GM18505 (cell line): Measurements from ENCODE around the gene ANTXR1.

Experiments
- ATAC-seq: cut with Tn5 transposase; IDR thresholded peaks from one replicate; pipeline ENCODE4 v1.9.1; 2021; ENCODE audit not compliant: unreplicated experiment
- POLR2A ChIP-seq: IDR thresholded peaks from 4 replicates; pipeline ENCODE4 v1.6.1; 2011; ENCODE audit warnings: borderline replicate concordance; ENCODE audit not compliant: insufficient read depth, insufficient read length; ENCODE audit errors: extremely low read depth

ANTXR1 gene

DNA sequence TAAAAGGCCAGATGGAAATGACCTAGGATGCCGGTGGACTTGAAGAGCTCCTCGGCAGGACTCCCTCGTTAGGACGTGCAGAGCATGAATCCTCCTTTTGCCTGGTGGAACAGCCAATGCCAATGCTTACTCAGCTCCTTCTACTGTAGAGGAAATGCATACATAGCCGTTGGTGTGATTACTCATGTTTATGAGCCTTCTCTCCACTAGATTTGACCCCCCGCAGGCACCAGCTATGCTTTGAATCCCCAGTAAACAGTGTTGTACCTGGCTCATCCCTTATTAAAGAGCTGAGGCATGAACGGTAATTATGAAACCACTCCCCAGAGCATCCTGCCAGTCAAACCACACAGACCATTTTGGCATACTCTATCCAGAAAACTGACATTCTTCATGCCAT is 172.8 kb downstream of the ANTXR1 start:
- TF ChIP-seq POLR2A = no peak
- ATAC-seq = no peak

DNA sequence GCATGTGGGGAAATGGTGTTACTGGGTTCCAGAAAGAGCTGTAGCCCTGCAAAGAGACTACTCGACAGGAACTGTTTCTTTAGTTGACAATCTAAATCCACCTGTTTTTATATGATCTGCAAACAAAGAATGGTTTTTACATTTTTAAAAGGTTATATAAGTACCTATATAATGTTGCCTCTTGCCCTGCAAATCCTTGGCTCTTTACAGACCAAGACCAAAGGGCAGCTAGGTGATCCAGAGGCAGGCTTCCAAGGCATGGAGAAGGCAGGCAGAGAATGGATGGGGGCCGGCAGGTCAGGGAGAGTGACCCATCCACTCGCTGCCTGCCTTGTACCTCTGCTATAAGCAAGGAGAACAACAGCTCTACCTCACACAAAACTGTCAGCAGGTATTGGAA is 173.6 kb downstream of the ANTXR1 start:
- TF ChIP-seq POLR2A = no peak
- ATAC-seq = no peak

DNA sequence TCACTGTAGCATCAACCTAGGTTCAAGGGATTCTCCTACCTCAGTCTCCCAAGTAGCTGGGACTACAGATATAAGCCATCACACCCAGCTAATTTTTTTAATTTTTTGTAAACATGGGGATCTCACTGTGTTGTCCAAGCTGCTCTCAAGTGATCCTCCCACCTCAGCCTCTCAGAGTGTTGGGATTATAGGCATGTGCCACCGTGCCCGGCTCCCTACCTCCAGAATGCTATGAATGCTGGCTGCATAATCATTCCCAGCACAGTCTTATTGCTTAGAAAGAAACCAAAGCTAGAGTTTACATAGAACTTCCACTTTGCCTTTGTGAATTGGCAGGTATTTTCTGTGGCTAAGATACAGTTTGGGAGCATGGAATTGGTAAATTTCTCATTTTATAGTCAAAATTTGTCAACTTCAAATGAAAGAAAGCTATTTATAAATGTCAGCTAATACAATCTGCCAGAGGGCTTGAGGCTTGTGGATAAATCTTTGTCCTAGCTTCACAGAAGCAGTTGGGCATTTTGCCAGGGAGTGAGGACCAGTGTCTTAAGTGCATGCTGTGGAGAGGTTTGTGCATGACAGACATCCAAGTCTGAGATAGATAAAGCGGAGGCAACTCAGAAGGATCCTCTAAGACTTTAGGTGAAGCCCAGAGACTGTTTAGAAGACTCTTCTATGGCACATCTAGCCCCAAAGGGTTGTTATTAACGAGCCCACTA is 175.4 kb downstream of the ANTXR1 start:
- ATAC-seq = no peak
- TF ChIP-seq POLR2A = no peak

DNA sequence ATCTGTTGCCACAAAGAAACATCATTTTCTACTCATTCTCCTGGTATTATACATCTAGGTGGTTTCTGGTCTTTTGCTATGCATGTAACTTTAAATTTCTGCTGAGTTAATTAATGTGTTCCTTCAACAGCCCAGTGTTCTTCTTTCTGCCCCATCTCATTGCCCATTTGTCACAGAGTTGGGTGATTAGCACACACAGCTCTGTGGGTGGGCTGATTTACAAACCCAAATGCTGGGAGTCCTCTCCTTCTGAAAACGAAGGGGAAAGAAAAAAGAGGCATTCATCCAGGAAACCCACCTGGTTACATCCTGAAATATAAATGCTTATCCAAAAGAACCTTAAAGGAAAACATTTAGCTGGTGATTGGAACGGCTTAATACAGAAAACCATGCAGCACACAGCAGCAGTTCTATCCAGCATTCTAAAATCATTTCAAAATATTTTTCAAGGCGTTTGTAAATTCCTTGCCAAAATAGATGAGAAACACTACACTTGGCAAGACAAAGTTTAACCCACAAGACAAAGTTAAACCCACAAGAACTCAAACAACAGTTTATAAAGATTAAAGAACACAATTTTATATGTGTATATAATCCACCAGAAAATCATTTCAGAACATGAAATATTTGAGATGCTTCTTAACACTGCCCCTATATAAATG is 177.9 kb downstream of the ANTXR1 start:
- ATAC-seq = no peak
- TF ChIP-seq POLR2A = no peak

DNA sequence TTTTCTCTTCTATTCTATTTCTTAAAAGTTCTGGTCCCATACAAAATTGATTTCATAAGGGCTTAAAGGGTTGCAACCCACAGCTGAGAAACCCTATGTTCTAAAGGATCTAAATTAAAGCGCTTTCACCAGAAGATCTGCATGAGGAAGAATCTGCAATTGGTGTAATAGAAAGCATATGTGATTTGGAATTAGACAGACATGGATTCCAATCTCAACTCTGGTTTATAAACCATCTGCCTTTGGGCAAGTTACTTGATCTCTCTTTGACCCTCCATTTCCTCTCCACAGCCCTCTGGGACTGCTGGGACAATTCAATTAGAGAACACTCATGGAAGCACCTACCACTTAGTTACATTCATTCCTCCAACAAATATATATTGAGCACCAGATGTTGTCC is 178.7 kb downstream of the ANTXR1 start:
- no peak for ATAC-seq
- no peak for TF ChIP-seq POLR2A

DNA sequence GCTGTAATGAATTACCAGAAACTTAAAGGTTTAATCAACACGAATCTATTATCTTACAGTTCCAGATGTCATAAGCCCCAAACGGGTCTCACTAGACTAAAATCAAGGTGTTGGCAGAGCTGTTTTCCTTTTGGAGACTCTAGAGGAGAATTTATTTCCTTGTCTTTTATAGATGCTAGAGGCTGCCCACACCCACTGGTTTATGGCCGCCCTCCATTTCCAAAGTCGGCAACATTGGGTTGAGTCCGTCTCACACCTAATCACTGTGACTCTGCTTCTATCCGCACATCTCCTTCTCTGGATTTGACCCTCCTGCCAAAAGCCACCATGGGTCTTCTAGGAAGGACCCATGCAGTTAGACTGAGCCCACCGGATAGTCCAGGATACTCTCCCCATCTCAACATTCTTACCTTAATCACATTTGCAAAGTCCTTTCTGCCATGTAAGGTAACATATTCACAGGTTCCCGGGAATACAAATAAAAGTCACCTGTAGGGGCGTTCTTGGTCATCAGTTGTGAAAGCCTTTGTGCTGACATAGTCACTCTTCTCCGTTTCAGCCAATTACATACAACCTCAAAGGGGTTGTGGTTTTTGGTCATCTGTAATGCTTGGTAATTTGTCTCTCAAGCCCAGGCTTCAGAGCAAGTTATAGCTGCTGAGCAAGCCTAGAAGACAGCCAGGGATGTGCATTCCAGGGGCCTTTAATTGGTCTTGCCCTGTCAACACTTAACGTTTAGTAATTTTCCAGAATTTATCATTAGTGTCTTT is 179.4 kb downstream of the ANTXR1 start:
- TF ChIP-seq POLR2A = no peak
- no peak for ATAC-seq

DNA sequence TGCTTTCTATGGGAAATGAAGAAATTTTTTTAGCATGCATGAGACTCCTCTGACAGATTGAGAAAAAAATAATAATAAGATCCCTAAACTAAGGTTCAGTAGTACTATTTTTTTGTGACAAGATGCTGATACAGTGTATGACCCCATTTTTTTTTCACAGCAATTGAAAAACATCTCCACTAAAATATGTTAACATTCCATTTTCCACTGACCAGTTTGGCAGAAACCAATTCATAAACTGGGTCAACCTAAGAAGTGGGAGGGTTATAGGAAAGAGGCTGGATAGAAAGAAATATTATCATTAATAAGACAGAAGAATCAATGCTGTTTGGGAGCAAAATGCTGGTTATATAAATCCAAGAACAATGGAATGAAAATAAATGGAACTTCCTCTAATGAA is 182.7 kb downstream of the ANTXR1 start:
- TF ChIP-seq POLR2A = no peak
- ATAC-seq = no peak

DNA sequence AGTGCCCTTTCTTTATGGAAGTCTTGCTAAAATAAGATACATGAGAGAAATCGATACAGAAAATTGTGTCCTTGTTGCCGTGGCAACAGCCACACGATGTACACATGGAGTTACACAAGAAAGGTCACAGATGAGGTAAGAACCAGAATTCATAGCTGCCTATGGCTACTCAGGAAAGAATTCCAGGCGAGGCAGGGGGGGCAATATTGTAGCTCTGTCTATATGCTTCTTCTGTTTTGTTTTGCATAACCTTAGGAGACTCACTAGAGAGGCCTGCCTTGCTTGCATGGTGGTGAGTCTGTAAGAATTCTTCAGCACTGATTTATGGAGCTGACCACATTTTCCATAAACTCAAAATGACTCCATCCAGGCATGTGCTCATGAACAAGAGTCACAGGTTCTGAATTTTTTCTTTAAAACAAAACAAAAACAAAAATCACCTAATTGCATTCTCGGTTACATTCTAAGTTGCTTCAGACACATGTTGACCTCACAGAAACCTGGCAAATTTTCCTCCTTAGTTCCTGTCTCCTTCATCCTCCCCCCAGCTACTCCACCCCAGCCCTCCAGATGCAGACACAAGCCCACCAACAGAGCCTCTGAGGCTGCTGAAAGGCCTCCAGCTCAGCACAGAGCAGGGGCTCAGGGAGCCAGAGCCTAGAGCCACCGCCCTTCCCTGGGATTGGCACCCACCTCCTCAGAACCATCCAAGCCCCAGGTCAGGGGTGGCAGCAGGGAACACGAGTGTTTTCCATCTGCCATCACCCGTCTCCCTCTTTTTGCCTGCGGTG is 183.5 kb downstream of the ANTXR1 start:
- no peak for TF ChIP-seq POLR2A
- no peak for ATAC-seq

DNA sequence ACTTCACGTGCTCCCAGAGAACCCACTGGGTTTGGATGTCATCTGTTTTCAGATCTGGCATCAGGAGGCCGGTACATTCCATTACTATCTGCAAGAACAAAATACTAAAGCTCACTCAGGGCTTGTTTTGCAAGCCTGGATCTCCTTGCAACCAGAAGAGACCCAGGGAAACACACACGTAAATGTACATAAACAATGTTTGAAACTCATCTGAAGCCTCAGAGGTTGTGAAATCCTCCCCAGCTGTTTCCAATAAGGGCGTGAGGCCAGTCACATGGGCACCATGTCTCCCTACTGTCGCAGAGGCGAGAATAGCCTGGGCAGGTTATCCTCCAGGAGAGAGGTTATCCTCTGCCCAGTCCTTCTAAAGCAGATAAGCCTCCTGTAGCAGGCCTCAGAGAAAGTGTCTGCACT is 187.1 kb downstream of the ANTXR1 start:
- no peak for TF ChIP-seq POLR2A
- no peak for ATAC-seq

DNA sequence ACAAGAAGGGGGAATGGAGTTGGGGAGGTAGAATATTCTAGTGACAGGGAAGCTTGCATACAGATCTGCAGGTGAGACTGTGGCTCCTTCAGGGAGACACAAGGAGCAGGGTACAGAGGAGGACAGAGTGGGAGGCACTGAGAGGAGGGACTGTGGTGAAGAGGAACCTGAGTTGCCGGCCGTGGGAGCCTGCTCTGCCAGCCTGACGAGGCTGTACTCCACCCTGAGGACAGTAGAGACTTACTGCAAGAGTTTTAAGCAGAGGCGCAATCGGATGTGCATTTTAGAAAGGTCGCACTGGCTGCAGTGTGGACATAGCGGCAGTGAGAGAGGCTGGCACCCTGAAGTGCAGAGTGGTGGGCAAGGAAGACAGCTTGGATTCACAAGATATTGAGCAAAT is 188.3 kb downstream of the ANTXR1 start:
- no peak for TF ChIP-seq POLR2A
- ATAC-seq = no peak

DNA sequence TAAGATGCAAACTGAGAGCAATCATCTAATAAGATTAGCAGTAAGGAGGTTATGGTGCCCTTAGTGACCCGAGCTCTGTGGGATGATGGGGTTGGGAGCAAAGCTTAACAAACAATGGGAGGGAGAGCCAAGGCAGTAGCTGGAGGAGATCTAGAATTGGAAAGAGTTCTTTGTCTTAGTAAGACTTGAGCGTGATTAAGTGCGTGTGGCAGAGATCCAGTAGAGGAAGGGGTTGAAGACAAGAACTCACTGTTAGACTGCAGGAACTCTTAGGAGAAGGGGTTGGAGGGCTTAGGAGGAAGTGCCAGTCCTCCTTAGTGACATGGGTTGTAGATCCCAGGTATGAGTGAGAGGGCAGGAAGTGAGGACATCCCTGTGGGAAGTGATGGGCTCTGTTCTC is 189.3 kb downstream of the ANTXR1 start:
- no peak for ATAC-seq
- TF ChIP-seq POLR2A = no peak

DNA sequence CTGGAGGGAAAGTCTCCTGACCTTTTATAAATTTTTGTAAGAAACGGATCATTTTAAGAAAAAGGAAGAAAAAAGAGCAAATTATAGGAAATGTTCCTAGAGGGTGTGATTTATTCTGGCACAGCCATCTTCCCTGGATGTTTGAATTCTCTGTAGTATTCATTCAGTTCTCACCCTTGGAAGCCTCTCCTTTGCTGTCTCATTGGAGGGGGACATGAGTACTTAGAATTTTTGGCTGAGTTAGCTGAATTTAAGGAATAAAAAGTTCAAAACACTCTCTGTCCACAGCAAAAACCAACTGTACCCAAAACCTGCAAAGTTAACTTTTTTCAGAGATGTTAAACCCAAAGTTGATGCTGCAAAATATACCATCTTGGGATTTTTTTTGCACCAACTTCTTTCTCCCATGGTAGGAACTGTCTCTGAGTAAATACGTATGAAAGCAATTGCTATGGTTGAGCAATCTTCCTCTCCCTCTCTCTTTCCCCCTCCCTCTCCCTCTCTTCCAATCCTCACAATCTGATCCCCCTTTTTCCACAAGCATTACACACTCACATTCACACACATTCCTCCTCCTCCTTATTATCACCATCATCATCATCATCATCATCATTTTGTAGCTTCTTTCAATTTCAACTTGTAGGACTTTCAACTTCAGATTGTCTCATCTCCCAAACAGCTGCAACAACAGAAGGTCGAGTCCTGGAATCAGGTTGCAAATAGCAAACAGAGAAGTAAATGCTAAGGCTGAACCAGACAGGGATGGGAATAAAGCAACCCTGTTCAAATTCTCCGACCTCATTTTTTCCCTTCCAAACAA is 190.4 kb downstream of the ANTXR1 start:
- ATAC-seq = no peak
- TF ChIP-seq POLR2A = no peak

DNA sequence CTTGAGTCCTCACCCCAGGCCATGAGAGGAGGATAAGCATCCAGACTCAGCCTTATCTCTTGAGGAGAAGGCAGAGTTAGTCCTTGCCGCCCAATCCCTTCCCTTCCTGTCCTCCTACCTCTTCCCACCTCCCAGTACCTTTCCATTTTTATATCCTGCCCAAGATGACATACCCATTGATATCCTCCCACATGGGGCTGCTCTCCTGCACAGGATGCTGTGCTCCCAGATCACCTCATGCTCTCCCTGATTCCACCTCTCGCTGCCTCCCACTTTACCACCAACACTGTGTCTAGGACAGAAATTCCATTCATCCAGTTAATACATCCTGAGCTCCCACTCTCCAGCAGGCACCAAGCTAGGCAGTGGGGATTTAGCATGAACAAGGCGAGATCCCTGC is 191.7 kb downstream of the ANTXR1 start:
- ATAC-seq = no peak
- no peak for TF ChIP-seq POLR2A

DNA sequence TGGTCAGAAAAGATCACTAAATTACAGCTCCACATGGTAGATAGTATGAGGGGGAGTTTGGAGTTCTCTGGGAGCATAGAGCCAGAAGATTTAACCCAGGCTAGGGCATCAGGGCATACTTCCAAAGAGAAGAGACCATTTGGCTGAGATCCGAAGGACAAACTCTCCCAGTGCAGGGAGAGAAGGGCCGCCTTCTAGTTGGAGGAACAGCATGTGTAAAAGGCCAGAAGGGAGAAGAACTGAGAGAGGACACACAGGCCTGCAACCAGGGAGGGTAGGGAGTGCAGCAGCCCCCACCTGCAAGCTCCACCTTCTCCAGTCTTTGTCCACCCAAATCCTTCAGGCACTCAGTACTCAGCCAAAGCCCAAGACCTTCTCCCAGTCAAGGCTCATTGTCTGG is 192.1 kb downstream of the ANTXR1 start:
- no peak for ATAC-seq
- no peak for TF ChIP-seq POLR2A
